ENCODE results near the gene CYP19A1. TPM values are rescaled to one million over a fixed set of nuclear protein-coding genes. Genes with fewer than 3 reads are reported as not detected.
"Not testable (repeated sequence)": the region's sequence is repeated elsewhere in the genome, so short reads cannot be mapped to it uniquely, and the experiment has no call there.

The CYP19A1 gene
- total and polyA plus RNA-seq, 5 experiments from 2014 or later: not detected

GRCh38 chr15:51198701-51199232 is 139.6 kb downstream of the CYP19A1 start:
- H3K27ac Mint-ChIP-seq: no peak overlapping the region
- no peak overlapping the region for H3K4me3 Mint-ChIP-seq
- peaks cover 9 to 37% (median 25%) of the 10 kb centered on the region in 5 donors for H3K27me3 Mint-ChIP-seq
- no peak for ATAC-seq
- H3K36me3 Mint-ChIP-seq: no peaks in the 10 kb centered on the region
- no peaks in the 10 kb centered on the region for H3K4me1 Mint-ChIP-seq
- POLR2A ChIA-PET: interaction anchor here (0.7 kb wide), 1 partner anchor 424 kb away, joined by 3 read pairs; no protein-coding TSS in a partner anchor
- no peak for DNase-seq
- no peaks in the 10 kb centered on the region for H3K9me3 Mint-ChIP-seq

DNA sequence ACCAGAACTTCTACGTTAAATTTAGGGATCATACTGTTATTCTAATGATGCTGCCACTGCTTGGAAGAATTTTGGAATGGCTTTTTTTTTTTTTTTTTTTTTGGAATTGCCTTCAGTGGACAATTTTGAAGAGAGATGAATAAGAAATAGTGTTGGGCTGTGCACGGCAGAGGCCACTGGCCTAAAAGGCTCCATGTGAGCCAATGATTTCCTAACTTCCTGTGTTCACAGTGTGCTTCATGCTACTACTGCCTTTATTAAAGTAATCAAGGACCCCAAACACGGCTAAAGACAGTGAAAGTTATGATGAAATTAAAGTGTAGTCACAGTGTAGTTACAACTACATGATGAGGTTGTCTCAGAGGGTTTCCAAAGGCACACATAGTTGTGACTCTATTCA is 142.9 kb downstream of the CYP19A1 start:
- Mint-ChIP-seq H3K9me3 (no peaks in the 10 kb centered on the region), H3K27me3 (peaks cover 15 to 46% (median 38%) of the 10 kb centered on the region in 5 donors), H3K4me1 (peaks cover 0 to 3% (median 2%) of the 10 kb centered on the region in 4 donors), H3K36me3 (no peaks in the 10 kb centered on the region), H3K27ac (no peak overlapping the region), H3K4me3 (no peak overlapping the region)
- POLR2A ChIA-PET: no interaction called here
- no peak for DNase-seq
- no peak for ATAC-seq

- Mint-ChIP-seq H3K9me3 (no peaks in the 10 kb centered on the region), H3K4me1 (peaks cover 0 to 3% (median 2%) of the 10 kb centered on the region in 4 donors), H3K36me3 (no peaks in the 10 kb centered on the region), H3K27ac (no peak overlapping the region), H3K27me3 (peaks cover 10 to 40% (median 37%) of the 10 kb centered on the region in 5 donors), H3K4me3 (no peak overlapping the region)
- DNase-seq: no peak
- ATAC-seq: no peak
- POLR2A ChIA-PET: no interaction called here
Observed at GRCh38 chr15:51193979-51194378, 144.4 kb downstream of the CYP19A1 start.

DNA sequence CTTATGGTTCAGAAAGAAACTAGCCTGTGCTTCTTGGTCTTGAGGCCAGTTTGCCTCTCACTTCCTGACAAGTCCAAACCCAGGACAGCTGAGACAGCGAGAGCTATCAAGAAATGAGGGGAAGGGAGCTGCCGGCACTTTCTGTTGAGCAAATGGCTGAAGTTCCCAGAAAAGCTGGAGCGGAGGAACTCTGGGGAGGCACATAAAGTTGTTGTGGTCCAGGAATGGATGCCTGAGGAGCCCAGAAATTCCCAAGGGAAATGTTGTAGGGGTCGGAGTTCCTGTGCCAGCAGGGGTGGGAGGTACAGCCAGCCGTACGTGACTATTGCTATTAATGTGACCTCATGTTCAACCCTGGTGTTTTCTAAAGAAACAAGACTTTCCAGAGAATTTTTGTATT is 144.9 kb downstream of the CYP19A1 start:
- Mint-ChIP-seq H3K27me3 (peaks cover 10 to 40% (median 37%) of the 10 kb centered on the region in 5 donors), H3K27ac (no peak overlapping the region), H3K4me3 (no peak overlapping the region), H3K4me1 (peaks cover 0 to 3% (median 2%) of the 10 kb centered on the region in 4 donors), H3K36me3 (no peaks in the 10 kb centered on the region), H3K9me3 (no peaks in the 10 kb centered on the region)
- POLR2A ChIA-PET: no interaction called here
- ATAC-seq (no peak), DNase-seq (no peak)

DNA sequence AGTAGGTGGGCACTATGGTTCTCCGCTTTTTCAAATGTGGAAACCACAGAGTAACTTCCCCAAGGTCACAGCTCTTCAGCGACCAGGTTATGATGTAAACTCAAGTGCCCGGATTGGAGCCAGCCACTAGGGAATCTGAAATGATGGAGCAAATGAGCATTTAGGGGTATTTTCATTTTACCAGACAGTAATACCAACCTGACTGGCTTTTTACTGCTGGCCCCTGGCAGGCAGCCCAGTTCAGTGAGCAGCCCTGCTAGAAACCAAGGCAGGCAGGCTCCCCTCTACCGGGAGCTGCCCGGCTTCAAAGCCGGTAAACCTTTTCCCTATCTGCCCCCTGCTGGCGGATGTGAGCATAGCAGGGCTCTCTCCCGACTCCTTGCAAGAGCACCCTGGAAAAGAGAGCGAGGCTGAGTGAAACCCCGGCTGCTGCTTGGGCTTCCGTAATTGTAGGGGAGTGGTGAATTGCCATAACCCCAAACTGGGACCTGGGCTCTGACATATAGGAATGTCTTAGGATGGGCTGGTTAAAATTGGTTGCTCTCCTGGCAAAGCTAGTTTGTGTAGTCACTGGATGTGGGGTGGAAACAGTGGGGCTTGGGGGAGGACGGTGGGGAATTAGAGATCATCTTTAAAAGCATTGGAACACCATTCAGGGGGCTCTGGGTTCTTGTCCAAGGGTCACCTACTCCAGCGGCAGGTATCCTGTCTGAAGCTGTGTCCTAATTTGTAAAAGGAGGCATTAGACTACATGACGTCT is 145.7 kb downstream of the CYP19A1 start:
- no peak overlapping the region for H3K27ac Mint-ChIP-seq
- DNase-seq (peak; percentile 24 to 80 (median 50)), ATAC-seq (no peak)
- H3K36me3 Mint-ChIP-seq: no peaks in the 10 kb centered on the region
- H3K4me1 Mint-ChIP-seq: peaks cover 0 to 3% (median 2%) of the 10 kb centered on the region in 4 donors
- no peak overlapping the region for H3K4me3 Mint-ChIP-seq
- POLR2A ChIA-PET: no interaction called here
- no peaks in the 10 kb centered on the region for H3K9me3 Mint-ChIP-seq
- peaks cover 11 to 43% (median 37%) of the 10 kb centered on the region in 5 donors for H3K27me3 Mint-ChIP-seq

DNA sequence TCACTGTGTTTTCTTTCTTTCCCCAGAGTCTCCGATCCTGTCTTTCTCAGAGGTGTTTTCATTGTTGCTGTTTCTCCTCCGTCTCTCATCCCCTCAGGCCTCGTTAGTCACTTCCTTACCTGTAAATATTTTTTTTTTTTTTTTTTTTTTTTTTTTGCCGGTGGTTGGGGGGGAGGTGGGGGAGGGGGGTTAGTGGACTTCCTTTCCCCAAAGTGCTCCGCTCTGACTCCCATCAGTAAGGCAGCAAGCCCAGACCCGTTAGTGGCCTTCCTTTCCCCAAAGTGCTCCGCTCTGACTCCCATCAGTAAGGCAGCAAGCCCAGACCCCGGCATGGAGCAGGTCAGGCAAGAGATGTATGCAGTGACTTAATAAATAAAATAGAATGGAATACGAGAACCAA is 146.6 kb downstream of the CYP19A1 start:
- Mint-ChIP-seq H3K27ac (no peak overlapping the region), H3K4me3 (no peak overlapping the region), H3K4me1 (peaks cover 0 to 3% (median 2%) of the 10 kb centered on the region in 4 donors), H3K27me3 (peaks cover 13 to 41% (median 29%) of the 10 kb centered on the region in 5 donors), H3K9me3 (no peaks in the 10 kb centered on the region), H3K36me3 (no peaks in the 10 kb centered on the region)
- ATAC-seq (no peak), DNase-seq (no peak)
- POLR2A ChIA-PET: no interaction called here

DNA sequence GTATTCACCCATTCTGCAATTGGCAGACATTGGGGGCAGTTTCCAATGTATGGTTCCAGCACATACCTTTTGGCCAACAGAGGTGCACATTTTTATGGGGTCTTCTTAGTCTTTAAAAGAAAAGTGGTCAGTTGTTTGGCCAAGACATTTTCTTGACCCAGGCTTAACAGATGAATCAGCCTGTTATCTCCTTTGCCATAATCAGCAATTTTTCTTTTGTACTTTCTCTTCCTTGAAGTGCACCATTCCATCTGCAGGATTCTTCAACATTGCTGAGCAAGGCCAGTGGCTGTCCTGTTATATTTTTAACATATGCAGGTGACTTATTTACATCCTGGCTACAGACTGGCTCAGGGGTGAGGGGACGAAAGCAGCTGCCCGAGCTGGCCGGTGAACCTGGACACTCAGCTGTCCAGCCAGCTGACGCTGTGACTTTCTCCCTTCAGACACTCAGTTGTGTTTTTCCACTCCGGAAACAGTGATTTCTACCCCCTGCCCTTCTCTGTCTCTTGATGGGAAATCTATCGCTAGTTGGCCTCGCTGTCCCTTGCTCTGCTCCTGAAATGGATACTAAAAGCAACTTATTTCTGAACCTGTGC is 147.2 kb downstream of the CYP19A1 start:
- Mint-ChIP-seq H3K4me1 (peaks cover 0 to 3% (median 2%) of the 10 kb centered on the region in 4 donors), H3K9me3 (no peaks in the 10 kb centered on the region), H3K36me3 (no peaks in the 10 kb centered on the region), H3K27ac (no peak overlapping the region), H3K4me3 (no peak overlapping the region), H3K27me3 (peaks cover 12 to 40% (median 24%) of the 10 kb centered on the region in 5 donors)
- POLR2A ChIA-PET: no interaction called here
- DNase-seq (no peak), ATAC-seq (no peak)

- peak overlapping the region in 1 of 10 donors; percentile 74 for H3K27ac Mint-ChIP-seq
- H3K4me3 Mint-ChIP-seq: no peak overlapping the region
- peaks cover 13 to 35% (median 24%) of the 10 kb centered on the region in 5 donors for H3K27me3 Mint-ChIP-seq
- no peaks in the 10 kb centered on the region for H3K9me3 Mint-ChIP-seq
- ATAC-seq (no peak), DNase-seq (no peak)
- peaks cover 0 to 3% (median 2%) of the 10 kb centered on the region in 4 donors for H3K4me1 Mint-ChIP-seq
- POLR2A ChIA-PET: no interaction called here
- no peaks in the 10 kb centered on the region for H3K36me3 Mint-ChIP-seq
Observed at GRCh38 chr15:51190424-51191068, 147.8 kb downstream of the CYP19A1 start.

- Mint-ChIP-seq H3K36me3 (no peaks in the 10 kb centered on the region), H3K4me1 (peaks cover 0 to 3% (median 3%) of the 10 kb centered on the region in 4 donors), H3K27me3 (peaks cover 13 to 35% (median 25%) of the 10 kb centered on the region in 5 donors), H3K27ac (no peak overlapping the region), H3K4me3 (no peak overlapping the region), H3K9me3 (no peaks in the 10 kb centered on the region)
- no peak for DNase-seq
- POLR2A ChIA-PET: no interaction called here
- no peak for ATAC-seq
Observed at GRCh38 chr15:51189669-51190385, 148.6 kb downstream of the CYP19A1 start.

- H3K27ac Mint-ChIP-seq, H3K4me3 Mint-ChIP-seq, POLR2A ChIA-PET, ATAC-seq, H3K4me1 Mint-ChIP-seq, H3K9me3 Mint-ChIP-seq, DNase-seq, H3K36me3 Mint-ChIP-seq: not testable (repeated sequence)
- peaks cover 10 to 34% (median 23%) of the 10 kb centered on the region in 5 donors for H3K27me3 Mint-ChIP-seq
Observed at GRCh38 chr15:51188791-51189190, 149.6 kb downstream of the CYP19A1 start.

GRCh38 chr15:51186891-51187290 is 151.5 kb downstream of the CYP19A1 start:
- Mint-ChIP-seq H3K9me3 (no peaks in the 10 kb centered on the region), H3K4me3 (no peak overlapping the region), H3K36me3 (no peaks in the 10 kb centered on the region), H3K4me1 (peaks cover 0 to 3% (median 0%) of the 10 kb centered on the region in 4 donors), H3K27ac (no peak overlapping the region), H3K27me3 (peaks cover 2 to 25% (median 11%) of the 10 kb centered on the region in 5 donors)
- POLR2A ChIA-PET: no interaction called here
- DNase-seq (no peak), ATAC-seq (no peak)

DNA sequence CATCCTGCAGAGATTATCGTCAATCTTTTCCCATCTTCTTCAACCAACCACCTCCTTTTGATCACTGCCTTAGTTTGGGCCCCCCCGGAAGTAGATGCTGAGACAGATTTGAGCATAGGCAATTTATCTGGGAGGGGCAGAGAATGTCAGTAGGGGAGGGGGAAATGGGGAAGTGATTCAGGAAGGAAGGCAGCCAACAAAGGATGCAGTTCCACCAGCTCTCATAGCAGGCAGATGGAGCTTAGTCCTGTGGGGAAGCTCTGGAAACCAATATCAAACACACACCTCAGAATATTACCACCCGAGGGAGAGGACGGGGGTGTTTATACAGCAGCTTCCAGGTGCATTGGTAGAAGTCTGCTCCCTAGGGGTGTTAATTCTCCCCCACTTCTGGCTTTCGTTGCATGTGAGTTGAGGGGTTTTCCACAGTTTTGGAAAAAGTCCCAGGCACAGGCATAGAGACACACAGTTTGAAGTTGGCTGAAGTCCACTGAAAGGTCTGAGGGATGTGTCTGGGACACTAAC is 152.2 kb downstream of the CYP19A1 start:
- DNase-seq (no peak), ATAC-seq (no peak)
- Mint-ChIP-seq H3K36me3 (no peaks in the 10 kb centered on the region), H3K9me3 (no peaks in the 10 kb centered on the region), H3K27me3 (peaks cover 0 to 19% (median 11%) of the 10 kb centered on the region in 5 donors), H3K4me3 (no peak overlapping the region), H3K4me1 (peaks cover 0 to 3% (median 0%) of the 10 kb centered on the region in 4 donors), H3K27ac (no peak overlapping the region)
- POLR2A ChIA-PET: no interaction called here
